Neural cell (in vitro differentiated cells): Measurements from ENCODE around the gene IGFL2. TPM values are rescaled to one million over a fixed set of nuclear protein-coding genes. Genes with fewer than 3 reads are reported as not detected.

Experiments
- H2AFZ ChIP-seq: fragments of 200-600, 300-800 bp; sonication (generic), shearing (Covaris generic); 2 replicates; pipeline ENCODE4 v1.6.0; 2014; ENCODE audit warnings: low read depth, mild to moderate bottlenecking, antibody characterized with exemption, low read length, moderate library complexity
- H3F3A ChIP-seq: fragments of 200-600 bp; shearing (Covaris generic); 2 replicates; pipeline ENCODE4 v1.6.1; 2016; ENCODE audit warnings: mild to moderate bottlenecking, moderate library complexity, mixed read lengths, antibody characterized with exemption, low read length; ENCODE audit not compliant: insufficient read depth, poor library complexity, severe bottlenecking
- H3K27ac ChIP-seq: fragments of 200-600, 300-800 bp; sonication (generic), shearing (Covaris generic); 2 replicates; pipeline ENCODE4 v1.5.1; 2014; ENCODE audit warnings: mild to moderate bottlenecking, low read length, moderate library complexity
- H3K27me3 ChIP-seq: fragments of 300-800, 200-600 bp; sonication (generic), shearing (Covaris generic); 2 replicates; pipeline ENCODE4 v1.6.0; 2014; ENCODE audit warnings: mild to moderate bottlenecking, low read depth, low read length, moderate library complexity; ENCODE audit not compliant: insufficient read depth
- H3K36me3 ChIP-seq: fragments of 300-800, 200-600 bp; sonication (generic), shearing (Covaris generic); 2 replicates; pipeline ENCODE4 v1.5.1; 2014; ENCODE audit warnings: mild to moderate bottlenecking, antibody characterized with exemption, low read length, moderate library complexity; ENCODE audit not compliant: insufficient read depth
- H3K4me2 ChIP-seq: fragments of 300-800, 200-600 bp; sonication (generic), shearing (Covaris generic); 2 replicates; pipeline ENCODE4 v1.6.0; 2014; ENCODE audit warnings: mild to moderate bottlenecking, low read length
- H3K4me3 ChIP-seq: fragments of 300-800, 200-600 bp; sonication (generic), shearing (Covaris generic); 2 replicates; pipeline ENCODE4 v1.5.1; 2014; ENCODE audit warnings: mild to moderate bottlenecking, low read length, moderate library complexity
- H3K79me2 ChIP-seq: fragments of 200-600 bp; shearing (Covaris generic); replicated peaks from 2 replicates; pipeline ENCODE4 v1.6.0; 2014; ENCODE audit warnings: mild to moderate bottlenecking, low read length, moderate library complexity; ENCODE audit not compliant: insufficient read depth
- H3K9ac ChIP-seq: fragments of 300-800, 200-600 bp; sonication (generic), shearing (Covaris generic); 2 replicates; pipeline ENCODE4 v1.6.1; 2016; ENCODE audit warnings: mild to moderate bottlenecking, low read length, mixed read lengths
- H3K9me2 ChIP-seq: fragments of 200-600 bp; shearing (Covaris generic); 2 replicates; pipeline ENCODE4 v1.6.1; 2016; ENCODE audit warnings: mild to moderate bottlenecking, low read length, mixed read lengths; ENCODE audit not compliant: insufficient read depth
- H3K9me3 ChIP-seq: fragments of 200-600, 300-800 bp; sonication (generic), shearing (Covaris generic); 2 replicates; pipeline ENCODE4 v1.6.1; 2016; ENCODE audit warnings: mild to moderate bottlenecking, mixed run types, low read length, moderate library complexity, mixed read lengths
- H4K20me1 ChIP-seq: fragments of 200-600 bp; shearing (Covaris generic); 2 replicates; pipeline ENCODE4 v1.6.1; 2016; ENCODE audit warnings: mild to moderate bottlenecking, mixed run types; ENCODE audit not compliant: insufficient read depth
- CTCF ChIP-seq: fragments of 450-650 bp; IDR thresholded peaks from 2 replicates; pipeline ENCODE4 v1.5.1; 2014; ENCODE audit warnings: antibody characterized with exemption, mild to moderate bottlenecking, moderate library complexity; ENCODE audit not compliant: poor library complexity, severe bottlenecking
- EP300 ChIP-seq: fragments of 450-650 bp; conservative IDR thresholded peaks from 2 replicates; pipeline ENCODE4 v1.6.1; 2014; ENCODE audit warnings: antibody characterized with exemption, mild to moderate bottlenecking, moderate library complexity; ENCODE audit not compliant: poor library complexity, severe bottlenecking
- EZH2 ChIP-seq: fragments of 200-600, 300-800 bp; shearing (Covaris generic), sonication (generic); IDR thresholded peaks from 2 replicates; pipeline ENCODE4 v1.6.1; 2014; ENCODE audit warnings: antibody characterized with exemption, low read length, borderline replicate concordance, mild to moderate bottlenecking; ENCODE audit not compliant: insufficient read depth, poor library complexity, severe bottlenecking
- MXI1 ChIP-seq: fragments of 450-650 bp; conservative IDR thresholded peaks from 2 replicates; pipeline ENCODE4 v1.6.1; 2014; ENCODE audit warnings: antibody characterized with exemption, mild to moderate bottlenecking; ENCODE audit not compliant: poor library complexity, severe bottlenecking
- POLR2AphosphoS5 ChIP-seq: IDR thresholded peaks from 2 replicates; pipeline ENCODE4 v1.6.1; 2012
- RAD21 ChIP-seq: fragments of 450-650 bp; conservative IDR thresholded peaks from 2 replicates; pipeline ENCODE4 v1.6.1; 2014; ENCODE audit warnings: antibody characterized with exemption, mild to moderate bottlenecking, moderate library complexity
- SMC3 ChIP-seq: fragments of 450-650 bp; conservative IDR thresholded peaks from 2 replicates; pipeline ENCODE4 v1.6.1; 2014; ENCODE audit warnings: antibody characterized with exemption, mild to moderate bottlenecking, moderate library complexity; ENCODE audit not compliant: poor library complexity
- TAF1 ChIP-seq: IDR thresholded peaks from 2 replicates; pipeline ENCODE4 v1.6.1; 2012; ENCODE audit warnings: low read depth
- polyA plus RNA-seq: library from polyadenylated mRNA; depleted of rRNA; stranded (reverse); fragments of >200 nt; gene quantifications from 2 replicates; pipeline ENCODE4 v1.2.3, GENCODE V29; 2014
- TF ChIP-seq, protein P1 (sequence below): IDR thresholded peaks from 2 replicates; pipeline ENCODE4 v1.6.1; 2012; ENCODE audit warnings: borderline replicate concordance

The IGFL2 gene
- polyA plus RNA-seq, 1 donor from 2014 or later, result not detected

- no peaks in the 10 kb centered on the region for H3K9me3 ChIP-seq
- no peaks in the 10 kb centered on the region for H3K79me2 ChIP-seq
- no peak overlapping the region for H2AFZ ChIP-seq
- no peaks in the 10 kb centered on the region for H3K9me2 ChIP-seq
- no peak overlapping the region for H3K4me3 ChIP-seq
- TF ChIP-seq EZH2 (no peak), EP300 (no peak), POLR2AphosphoS5 (no peak), TAF1 (no peak), CTCF (no peak), SMC3 (no peak), RAD21 (no peak), MXI1 (no peak)
- TF ChIP-seq, protein P1, sequence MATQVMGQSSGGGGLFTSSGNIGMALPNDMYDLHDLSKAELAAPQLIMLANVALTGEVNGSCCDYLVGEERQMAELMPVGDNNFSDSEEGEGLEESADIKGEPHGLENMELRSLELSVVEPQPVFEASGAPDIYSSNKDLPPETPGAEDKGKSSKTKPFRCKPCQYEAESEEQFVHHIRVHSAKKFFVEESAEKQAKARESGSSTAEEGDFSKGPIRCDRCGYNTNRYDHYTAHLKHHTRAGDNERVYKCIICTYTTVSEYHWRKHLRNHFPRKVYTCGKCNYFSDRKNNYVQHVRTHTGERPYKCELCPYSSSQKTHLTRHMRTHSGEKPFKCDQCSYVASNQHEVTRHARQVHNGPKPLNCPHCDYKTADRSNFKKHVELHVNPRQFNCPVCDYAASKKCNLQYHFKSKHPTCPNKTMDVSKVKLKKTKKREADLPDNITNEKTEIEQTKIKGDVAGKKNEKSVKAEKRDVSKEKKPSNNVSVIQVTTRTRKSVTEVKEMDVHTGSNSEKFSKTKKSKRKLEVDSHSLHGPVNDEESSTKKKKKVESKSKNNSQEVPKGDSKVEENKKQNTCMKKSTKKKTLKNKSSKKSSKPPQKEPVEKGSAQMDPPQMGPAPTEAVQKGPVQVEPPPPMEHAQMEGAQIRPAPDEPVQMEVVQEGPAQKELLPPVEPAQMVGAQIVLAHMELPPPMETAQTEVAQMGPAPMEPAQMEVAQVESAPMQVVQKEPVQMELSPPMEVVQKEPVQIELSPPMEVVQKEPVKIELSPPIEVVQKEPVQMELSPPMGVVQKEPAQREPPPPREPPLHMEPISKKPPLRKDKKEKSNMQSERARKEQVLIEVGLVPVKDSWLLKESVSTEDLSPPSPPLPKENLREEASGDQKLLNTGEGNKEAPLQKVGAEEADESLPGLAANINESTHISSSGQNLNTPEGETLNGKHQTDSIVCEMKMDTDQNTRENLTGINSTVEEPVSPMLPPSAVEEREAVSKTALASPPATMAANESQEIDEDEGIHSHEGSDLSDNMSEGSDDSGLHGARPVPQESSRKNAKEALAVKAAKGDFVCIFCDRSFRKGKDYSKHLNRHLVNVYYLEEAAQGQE, result no peak
- H3K36me3 ChIP-seq, result no peaks in the 10 kb centered on the region
- H3F3A ChIP-seq, result no peaks in the 10 kb centered on the region
- H3K27me3 ChIP-seq, result no peaks in the 10 kb centered on the region
- H4K20me1 ChIP-seq, result no peaks in the 10 kb centered on the region
- no peak overlapping the region for H3K4me2 ChIP-seq
- H3K9ac ChIP-seq, result no peak overlapping the region
- no peak overlapping the region for H3K27ac ChIP-seq
Observed at GRCh38 chr19:46179076-46179759, 31.2 kb downstream of the IGFL2 start.

- no peaks in the 10 kb centered on the region for H3K79me2 ChIP-seq
- H3F3A ChIP-seq, result no peaks in the 10 kb centered on the region
- no peak overlapping the region for H3K4me2 ChIP-seq
- no peaks in the 10 kb centered on the region for H4K20me1 ChIP-seq
- H3K27me3 ChIP-seq, result no peaks in the 10 kb centered on the region
- no peaks in the 10 kb centered on the region for H3K9me3 ChIP-seq
- H3K4me3 ChIP-seq, result no peak overlapping the region
- H3K27ac ChIP-seq, result no peak overlapping the region
- no peaks in the 10 kb centered on the region for H3K36me3 ChIP-seq
- TF ChIP-seq EZH2 (no peak), SMC3 (no peak), TAF1 (no peak), MXI1 (no peak), RAD21 (no peak), EP300 (no peak), CTCF (no peak), POLR2AphosphoS5 (no peak)
- TF ChIP-seq, protein P1, result no peak
- no peak overlapping the region for H3K9ac ChIP-seq
- no peaks in the 10 kb centered on the region for H3K9me2 ChIP-seq
- no peak overlapping the region for H2AFZ ChIP-seq
Observed at GRCh38 chr19:46180701-46181387, 32.8 kb downstream of the IGFL2 start.
